HG03097 (cell line): ENCODE data around the gene ARHGAP8.

ENCODE experiments used
- ATAC-seq: cut with Tn5 transposase; IDR thresholded peaks from one replicate; pipeline ENCODE4 v1.9.1; 2021; ENCODE audit not compliant: unreplicated experiment, low FRiP score

The ARHGAP8 gene

DNA sequence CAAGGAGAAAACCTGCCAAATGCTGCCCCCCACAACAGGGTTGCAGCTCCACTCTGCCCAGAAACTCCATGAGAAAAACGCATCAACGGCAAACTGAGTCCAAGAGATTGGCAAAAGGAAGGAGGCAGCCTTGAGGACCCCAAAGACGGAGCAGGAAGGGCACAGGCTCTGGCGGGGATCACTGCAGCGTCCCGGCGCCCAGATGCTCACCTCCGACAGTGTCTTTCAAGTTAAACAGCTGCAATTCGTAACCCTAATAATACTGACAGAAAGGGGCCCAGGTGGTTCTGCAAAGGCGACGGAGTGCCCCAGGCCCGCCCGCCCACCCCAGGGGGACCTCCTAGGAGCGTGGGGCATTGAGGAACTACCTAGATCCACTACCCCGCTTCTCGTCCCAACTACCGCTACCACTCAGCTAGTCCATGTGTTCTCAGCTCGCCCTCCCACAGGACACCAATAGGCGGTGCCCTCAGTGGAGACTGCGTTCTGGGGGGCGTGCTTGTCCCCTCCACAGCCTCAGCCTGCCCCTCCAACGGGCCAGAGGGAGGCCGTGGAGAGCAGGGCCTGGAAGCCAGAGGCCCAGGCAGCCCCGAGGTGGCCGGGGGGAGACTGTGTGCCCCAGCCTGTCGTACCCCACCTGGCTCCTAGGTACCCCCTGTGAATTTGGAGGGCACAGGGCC, 130.0 kb downstream of the ARHGAP8 start:
- no peak for ATAC-seq

DNA sequence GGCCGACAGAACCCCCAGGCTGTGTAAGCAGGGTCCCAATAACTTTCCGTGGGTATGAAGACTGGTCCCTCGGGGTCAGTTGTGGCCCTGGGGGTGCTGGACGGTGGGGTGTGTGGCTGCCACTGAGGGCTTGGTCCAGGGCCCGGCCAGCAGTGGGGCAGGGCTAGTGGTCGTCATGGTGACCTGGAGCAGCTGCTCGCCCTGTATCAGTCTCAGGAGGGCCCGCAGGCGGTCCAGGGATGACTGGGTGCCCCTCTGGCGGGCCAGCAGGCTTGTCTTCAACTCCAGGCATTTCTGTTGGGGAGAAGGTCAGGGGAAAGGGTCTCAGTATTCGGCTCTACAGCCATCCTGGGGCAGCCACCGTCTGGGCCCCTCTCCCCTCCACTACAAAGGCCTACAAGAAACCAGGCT, 130.6 kb downstream of the ARHGAP8 start:
- no peak for ATAC-seq

DNA sequence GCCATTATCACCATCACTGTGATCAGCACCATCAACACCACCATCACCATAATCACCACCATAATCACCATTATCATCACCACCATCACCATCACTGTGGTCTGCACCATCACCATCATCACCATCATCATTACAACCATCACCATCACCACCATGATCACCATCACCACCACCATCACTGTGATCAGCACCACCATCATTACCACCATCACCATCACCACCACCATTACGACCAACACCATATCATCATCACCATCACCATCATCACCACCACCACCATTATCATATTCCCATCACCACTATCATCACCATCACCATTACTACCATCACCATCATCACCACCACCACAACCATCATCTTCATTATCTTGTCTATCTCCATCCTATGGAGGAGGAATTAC, 132.2 kb downstream of the ARHGAP8 start:
- ATAC-seq, result no peak

DNA sequence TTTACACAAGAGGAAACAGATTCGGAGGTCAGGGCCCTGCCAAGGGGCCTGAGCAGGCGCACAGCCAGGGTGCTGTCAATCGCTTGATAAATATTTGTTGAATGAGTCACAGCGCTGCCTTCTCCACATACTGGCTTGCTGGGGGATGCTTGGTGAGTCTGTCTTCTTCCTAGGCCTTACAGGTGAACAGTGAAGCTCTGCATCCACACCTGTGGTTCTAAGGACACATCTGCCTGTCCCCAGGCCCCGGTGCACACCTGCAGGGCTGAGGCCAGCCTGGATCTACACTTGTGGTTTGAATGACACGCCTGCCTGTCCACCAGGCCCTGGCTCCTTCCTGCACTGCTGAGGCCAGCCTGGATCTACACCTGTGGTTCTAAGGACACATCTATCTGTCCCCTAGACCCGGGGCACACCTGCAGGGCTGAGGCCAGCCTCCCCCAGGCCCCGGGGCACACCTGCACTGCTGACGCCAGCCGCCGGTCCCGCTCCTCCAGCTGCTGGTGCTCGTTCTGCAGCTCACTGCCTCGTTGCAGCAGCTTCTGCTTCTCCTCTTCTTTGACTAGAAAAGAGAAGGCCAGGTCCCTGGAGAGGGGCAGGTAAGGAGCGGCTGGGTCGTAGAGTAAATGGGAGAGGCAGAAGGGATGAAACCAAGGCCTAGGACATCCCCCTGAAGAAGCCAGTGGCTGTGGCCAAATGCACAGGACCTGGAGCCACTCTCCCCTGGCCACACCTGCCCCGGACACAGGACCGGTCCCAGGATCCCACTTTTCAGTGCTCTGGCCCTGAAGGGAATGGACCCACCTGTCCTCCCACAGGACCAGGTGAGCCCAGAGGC, 132.8 kb downstream of the ARHGAP8 start:
- no peak for ATAC-seq

DNA sequence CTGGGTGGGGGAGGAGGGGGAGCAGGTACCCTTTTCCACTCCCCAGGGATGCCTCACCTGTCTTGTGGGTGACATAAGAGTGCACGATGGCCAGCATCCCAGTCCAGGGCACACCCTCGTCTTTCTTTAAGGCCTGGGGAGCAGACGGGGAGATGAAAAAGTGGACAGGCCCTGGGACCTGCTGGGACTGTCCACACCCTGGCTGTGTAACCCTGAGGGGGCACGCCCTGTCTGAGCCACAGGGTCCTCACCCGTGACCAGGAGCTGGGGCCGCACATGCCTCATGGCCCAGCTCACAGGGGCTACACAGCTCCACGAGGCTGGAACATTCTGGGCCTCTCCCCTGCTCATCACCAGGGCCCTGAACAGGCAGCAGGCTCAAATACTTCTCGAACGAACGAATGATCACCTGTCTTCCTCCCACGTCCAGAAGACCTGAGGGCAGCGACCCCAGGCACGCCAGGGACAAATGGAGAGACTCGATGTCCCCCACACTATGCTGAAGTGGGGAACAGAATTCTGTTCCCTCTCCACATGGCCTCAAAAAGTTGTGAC, 133.5 kb downstream of the ARHGAP8 start:
- ATAC-seq, result no peak

DNA sequence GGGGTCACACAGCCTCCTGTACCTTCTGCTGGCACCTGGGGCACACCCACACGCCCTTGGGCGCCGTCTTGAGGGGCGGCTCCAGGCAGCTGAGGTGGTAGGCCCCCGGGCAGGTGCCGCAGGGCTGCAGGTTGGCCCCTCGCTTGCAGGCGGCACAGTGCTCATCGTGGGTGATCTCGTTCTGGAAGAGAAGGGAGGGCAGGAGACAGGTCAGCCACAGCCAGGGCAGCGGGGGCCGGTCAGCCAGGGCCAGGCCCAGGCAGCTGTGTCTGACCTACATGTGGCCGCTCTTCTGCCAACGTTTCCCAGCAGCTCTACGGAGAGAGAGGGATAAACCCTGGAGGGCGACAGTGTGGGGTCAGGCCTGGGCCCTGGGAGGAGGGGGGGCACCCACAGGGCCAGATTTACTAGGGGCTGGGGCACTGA, 135.6 kb downstream of the ARHGAP8 start:
- no peak for ATAC-seq

DNA sequence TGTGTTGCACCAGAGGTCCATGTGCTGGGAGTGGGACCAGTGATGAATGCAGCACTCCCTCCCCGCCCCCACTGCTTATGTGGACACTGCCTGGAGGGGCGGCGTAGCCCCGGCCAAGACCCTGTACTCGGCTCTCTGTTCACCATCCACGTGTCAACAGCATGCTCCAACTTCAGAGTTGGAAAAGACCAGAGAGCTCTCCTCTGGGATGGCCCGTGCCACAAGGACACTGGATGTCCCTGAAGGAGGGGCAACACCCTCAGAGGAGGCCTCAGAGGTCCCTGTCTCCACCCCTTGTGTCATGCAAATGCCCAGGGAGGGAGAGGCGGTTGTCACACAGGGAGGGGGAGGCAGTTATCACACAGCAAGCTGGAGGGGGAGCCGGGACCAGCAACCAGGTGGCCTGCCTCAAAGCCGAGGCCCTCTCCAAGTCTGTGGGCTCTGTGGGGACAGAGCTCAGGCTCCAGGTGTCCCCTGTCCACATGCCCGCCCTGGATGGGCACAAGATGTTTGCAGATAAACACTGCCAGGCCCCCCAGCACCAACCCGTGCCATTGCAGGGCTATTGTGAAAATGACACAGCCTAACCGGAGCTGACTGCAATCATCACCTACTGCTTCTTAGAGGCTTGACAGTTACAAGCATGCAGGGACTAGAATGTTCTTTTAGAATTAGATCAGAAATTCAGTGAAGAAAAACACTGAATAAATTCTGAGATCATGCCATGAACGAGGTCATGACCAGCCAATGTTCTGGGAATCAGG, 136.3 kb downstream of the ARHGAP8 start:
- no peak for ATAC-seq

DNA sequence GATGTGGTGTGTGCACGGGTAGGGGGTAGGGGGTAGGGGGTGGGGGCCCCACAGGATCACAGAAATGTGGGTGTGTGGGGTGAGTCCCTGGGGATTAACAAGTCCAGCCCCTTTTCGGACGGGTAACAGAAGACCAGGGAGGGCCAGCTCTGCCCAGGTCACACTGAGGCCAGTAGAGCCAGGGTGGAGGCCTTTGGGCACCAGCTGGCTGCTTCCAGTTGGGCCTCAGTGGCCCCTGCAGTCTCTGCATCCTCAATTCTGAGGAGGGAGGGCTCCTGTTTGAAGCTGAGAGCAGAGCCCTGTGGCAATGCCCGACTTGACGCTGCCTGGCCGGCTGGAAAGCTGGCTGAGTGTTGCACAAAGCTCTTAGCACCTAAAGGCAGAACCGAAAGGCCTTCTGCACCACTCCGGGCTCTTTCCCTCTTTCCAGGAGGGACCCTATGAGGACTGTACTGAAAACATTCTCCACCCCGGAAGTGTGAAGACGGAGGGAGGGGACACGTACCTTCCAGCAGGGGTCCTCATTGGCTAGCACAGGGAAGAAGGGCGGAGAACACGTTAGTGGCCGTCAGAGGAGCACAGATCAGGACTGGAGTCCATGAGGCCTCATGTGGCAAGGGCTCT, 137.0 kb downstream of the ARHGAP8 start:
- ATAC-seq, result no peak

DNA sequence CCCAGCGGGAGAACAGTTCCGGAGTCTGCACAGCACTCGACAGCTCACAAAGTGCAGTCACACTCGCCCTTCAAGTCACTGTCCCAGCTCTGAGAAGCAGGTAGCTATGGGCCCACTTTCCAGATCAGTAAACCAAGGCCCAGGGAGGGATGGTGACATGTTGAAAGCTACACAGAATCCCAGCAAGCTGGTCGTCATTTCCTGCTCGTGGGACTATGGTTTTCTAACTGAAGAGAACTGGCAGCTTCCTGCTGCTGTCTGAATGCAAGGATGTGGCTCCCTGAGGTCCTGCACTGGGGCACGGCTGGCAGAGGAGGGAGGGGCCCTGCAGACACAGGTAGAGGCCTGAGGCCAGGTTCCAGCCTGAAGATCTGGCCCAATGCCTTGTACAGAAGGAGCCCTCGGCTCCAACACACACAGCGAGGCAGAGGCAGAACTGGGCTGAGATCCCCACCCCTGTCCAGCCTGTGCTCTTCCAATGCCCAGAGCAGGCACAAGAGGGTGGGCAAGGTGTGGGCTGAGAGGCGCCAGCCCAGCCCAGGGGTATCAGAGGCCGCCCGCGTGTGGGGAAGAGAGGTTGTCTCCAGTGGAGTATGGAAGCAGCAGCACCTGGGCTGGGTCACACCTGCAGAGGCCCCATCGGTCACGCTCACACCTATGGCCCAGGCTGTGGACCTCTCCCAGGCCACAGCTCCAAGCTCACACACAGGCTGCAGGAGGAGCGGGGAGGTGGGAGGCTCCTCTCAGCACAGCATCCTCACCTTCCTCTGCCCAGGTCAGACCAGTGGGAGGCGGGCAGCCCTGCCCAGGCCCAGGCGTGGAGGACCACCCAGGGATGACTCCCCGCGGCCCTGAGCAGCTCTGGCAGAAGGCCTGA, 138.3 kb downstream of the ARHGAP8 start:
- no peak for ATAC-seq

DNA sequence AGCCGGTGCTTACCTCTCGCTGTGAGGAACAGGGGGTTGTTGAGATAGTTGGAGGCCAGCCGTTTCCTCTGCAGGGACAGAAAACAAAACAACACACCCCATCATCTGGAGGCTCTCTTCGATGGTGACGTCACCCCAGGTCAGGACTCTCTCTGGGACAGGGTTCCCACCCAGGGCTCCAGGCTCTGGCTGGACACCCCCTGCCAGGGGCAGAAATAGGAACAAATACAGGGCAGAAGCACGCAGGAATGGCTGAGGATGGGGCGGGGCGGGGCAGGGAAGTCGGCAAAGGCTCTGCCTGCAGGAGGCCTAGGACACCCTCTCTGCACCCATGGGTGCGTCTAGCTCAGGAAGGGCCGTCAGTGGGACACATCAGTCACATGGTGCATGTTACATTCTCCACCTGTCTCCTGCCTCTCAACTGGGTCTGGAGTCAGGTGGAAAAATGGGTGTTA, 138.9 kb downstream of the ARHGAP8 start:
- ATAC-seq, result no peak

DNA sequence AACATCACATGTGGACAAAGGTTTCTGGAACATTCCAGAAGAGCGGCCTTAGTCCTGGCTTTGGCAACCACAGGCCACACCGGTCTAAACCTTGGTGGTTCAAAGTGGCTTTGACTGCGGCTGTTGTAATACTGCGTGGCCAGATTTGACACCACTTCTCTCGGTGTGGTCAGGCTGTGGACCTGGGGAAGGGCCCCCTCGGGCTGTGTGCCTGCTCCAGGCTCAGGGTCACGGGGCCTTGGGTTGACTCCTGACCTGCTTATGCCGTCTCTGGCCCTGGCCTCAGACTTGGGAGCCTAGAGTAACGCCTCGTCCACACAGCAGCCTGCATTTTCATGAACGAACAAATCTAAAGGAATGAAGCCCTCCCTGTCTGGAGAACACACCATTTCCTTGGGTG, 139.4 kb downstream of the ARHGAP8 start:
- no peak for ATAC-seq

DNA sequence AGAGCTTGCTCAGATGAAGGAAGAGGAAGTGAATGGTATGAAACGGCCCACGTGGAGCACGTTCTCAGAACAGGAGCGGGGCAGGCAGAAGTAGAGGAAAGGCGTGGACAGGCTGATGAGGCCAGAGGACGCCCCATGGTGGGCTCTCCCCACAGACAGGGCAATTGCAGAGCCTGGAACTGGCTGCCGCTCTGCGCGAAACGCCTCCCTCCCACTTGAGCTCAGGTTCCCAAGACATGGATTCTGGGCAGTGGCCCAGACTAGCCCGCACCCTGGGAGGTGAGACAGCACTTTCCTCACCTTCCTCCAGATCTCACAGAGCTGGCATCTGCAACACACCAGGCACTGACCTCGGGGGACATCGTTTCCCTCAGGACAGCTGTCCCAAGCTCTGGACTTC, 139.9 kb downstream of the ARHGAP8 start:
- ATAC-seq, result no peak

DNA sequence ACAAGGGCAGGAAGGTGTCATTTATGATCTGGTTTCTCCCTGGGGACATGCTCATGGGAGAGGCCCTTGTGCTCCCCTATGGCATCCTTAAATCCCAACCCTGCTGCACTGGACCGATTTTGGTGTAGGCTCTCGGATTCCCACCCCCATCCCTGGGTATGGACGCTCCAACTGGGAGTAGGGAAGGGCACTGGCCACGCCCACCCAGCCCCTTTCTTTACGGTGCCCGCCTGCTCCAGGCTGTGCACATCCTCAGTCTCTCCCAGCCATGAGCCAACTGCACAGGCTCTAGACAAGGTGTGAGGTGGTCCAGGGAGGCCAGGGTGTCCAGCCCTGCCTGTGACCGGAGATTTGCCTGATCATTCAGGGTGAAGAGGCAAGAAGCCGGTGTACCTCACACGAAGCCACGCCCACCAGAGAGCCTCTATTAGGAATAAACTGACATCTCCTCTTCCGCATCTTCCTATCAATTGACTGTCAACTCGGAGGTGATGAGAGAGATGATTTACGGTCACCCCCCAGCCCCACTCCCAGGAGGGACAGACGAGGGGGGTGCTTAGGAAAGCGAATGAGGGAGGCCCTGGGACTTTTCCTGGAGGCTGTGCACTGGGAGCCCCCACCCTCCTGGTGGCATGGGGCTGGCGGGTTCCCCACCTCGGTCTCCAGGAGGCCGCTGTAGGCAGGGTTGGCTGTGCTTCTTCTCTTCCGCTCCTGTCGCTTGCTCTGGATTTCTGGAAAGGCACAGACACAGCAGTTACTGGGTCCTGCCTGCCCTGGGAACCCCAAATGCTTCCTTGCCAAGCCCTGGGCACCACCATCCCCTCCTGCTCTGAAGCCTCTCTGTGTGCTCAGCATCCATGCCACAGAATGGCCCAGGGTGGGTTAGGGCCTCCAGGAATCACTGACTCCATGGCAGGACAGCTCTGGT, 140.7 kb downstream of the ARHGAP8 start:
- no peak for ATAC-seq

DNA sequence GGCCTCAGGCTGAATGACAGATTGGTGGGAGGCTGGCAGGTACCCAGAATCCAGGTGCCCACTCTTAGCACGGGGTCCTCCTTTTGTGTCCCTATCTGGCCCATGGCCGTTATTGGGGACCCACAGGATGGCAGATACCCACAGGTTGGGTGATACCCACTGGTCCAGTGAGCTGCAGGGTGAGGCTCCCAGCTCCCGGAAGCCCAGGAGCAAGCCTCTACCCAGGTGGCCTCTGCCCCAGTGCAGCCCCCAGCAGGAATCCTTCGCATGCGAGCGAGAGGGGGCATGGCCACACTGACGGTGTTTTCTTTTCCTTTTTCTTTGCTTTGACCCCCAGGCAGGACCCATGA, 141.3 kb downstream of the ARHGAP8 start:
- ATAC-seq, result no peak

DNA sequence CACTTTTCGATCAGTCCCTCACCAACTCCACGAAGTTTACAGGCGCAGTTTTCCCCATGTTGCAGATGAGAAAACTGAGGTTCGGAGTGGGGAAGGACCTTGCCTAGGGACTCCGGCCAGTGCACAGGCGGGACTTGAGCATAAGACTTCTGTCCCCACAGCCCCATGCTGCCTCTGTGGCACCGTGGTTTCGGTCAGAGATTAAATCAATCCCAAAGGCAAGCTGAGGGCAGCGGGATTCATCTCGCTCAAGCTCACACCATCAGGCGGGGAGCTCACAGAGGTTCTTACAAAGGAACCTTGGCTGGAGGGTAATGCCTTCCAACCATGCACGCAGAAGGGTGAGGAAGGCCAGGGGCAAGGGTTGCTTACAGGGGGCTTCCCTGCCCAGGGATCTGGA, 141.9 kb downstream of the ARHGAP8 start:
- no peak for ATAC-seq

DNA sequence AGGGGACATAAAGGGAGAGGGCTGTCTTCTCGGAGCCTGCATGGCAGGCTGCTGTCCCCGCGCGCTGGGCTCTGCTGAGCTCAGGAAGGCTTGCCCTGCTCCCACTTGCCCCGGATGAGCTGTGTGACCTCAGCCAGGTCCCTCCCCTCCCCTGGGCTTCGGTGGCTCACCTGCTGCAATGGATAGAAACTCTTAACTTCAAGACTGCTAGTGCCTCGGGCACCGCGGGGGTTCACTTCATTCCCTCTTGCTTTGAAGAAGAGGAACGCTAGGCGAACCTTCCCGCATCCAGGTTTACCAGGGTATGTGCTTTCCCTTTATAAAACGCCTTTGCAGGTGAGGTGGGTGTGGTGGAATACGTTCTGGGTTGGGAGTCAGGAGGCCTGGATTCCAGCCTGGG, 142.4 kb downstream of the ARHGAP8 start:
- no peak for ATAC-seq

DNA sequence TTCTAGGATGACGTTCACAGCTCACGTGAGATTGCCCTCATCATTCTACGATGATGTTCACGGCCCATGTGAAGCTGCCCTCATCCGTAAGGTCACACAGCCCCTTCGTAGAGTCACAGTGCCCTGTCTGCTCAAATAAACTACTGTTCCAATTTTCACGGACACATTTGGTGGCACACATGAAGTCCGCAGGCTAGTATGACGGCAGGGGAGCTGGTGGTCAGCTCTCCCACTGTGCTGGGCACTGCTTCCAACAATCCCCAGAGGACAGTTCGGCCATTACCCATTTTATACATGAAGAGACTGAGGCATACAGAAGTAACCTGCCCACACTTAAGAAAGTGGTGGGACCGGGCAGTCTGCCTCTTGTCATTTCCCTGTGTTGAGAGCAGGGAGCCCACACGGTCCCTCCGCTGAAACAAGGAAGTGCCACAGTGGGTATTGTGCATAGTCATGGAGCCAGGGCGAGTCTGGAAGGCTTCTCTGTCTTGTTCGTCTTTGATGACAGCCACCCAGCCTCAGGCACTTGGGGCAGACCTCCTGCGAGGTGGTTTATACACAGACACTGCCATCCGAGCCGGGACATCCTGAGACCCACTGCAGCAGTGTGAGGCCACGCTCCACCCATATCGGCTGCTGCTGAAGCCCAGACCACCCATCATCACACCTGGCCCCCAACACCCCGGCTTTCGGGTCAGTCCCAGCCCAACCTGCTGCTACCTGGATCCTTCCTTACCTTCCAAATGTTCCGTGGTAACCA, 143.1 kb downstream of the ARHGAP8 start:
- no peak for ATAC-seq

DNA sequence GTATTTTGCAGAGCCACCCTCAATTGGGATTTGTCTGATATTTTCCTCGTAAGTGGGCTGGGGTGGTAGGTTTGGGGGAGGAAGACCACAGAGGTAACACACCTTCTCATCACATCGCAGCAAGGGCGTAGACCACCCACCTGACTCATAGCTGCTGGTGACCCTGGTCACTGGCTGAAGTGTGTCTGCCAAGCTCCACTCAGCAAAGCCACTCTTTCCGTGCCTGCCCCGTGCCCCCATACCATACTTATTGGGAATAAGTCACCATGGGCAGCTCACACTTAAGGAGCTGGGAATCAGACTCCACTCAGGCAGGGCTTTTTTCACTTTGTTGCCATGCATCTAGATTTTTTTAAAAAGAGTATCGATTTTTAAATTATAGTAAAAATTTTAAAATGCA, 145.9 kb downstream of the ARHGAP8 start:
- no peak for ATAC-seq
